Glutamatergic neuron (in vitro differentiated cells): ENCODE data around the gene COL2A1. TPM values are rescaled to one million over a fixed set of nuclear protein-coding genes. Genes with fewer than 3 reads are reported as not detected.

Source experiments
- DNase-seq: peaks from one replicate; pipeline ENCODE4 v3.0.0; 2022
- H3K27ac Mint-ChIP-seq: one replicate; pipeline ENCODE4 v1.8.0; 2020; ENCODE audit warnings: mild to moderate bottlenecking, mixed read lengths, inconsistent platforms; ENCODE audit not compliant: unreplicated experiment
- H3K27me3 Mint-ChIP-seq: one replicate; pipeline ENCODE4 v1.8.0; 2020; ENCODE audit warnings: mild to moderate bottlenecking, moderate library complexity, mixed read lengths, inconsistent platforms; ENCODE audit not compliant: unreplicated experiment
- H3K36me3 Mint-ChIP-seq: one replicate; pipeline ENCODE4 v1.8.0; 2020; ENCODE audit warnings: mild to moderate bottlenecking, mixed read lengths, inconsistent platforms; ENCODE audit not compliant: unreplicated experiment
- H3K4me1 Mint-ChIP-seq: one replicate; pipeline ENCODE4 v1.8.0; 2020; ENCODE audit warnings: mild to moderate bottlenecking, low read depth, mixed read lengths, inconsistent platforms; ENCODE audit not compliant: unreplicated experiment
- H3K4me3 Mint-ChIP-seq: one replicate; pipeline ENCODE4 v1.8.0; 2020; ENCODE audit warnings: mild to moderate bottlenecking, mixed read lengths, inconsistent platforms; ENCODE audit not compliant: unreplicated experiment
- H3K9me3 Mint-ChIP-seq: one replicate; pipeline ENCODE4 v1.8.0; 2020; ENCODE audit warnings: mild to moderate bottlenecking, moderate library complexity, mixed read lengths, inconsistent platforms; ENCODE audit not compliant: unreplicated experiment
- CTCF ChIP-seq: fragments of 200-600 bp; sonication (generic); IDR thresholded peaks from one replicate; pipeline ENCODE4 v1.5.0; 2021; ENCODE audit not compliant: partially characterized antibody, unreplicated experiment
- total RNA-seq: library from RNA; stranded (reverse); fragmentation: NEBNext Ultra II Directional; extraction: Animal tissue kit (Norgen Biotek cat#: 25700); gene quantifications from one replicate; pipeline ENCODE4 v1.2.1, GENCODE V29; 2021; ENCODE audit not compliant: unreplicated experiment

COL2A1 gene
- total RNA-seq, 1 donor from 2014 or later, result 0.34 TPM

GRCh38 chr12:47980779-47981495 is 23.3 kb downstream of the COL2A1 start:
- no peaks in the 10 kb centered on the region for H3K36me3 Mint-ChIP-seq
- DNase-seq, result no peak
- H3K4me3 Mint-ChIP-seq, result no peak overlapping the region
- no peak overlapping the region for H3K27ac Mint-ChIP-seq
- H3K9me3 Mint-ChIP-seq, result peaks cover 14% of the 10 kb centered on the region
- peaks cover 11% of the 10 kb centered on the region for H3K27me3 Mint-ChIP-seq
- H3K4me1 Mint-ChIP-seq, result no peaks in the 10 kb centered on the region
- no peak for TF ChIP-seq CTCF

- no peak for DNase-seq
- no peaks in the 10 kb centered on the region for H3K36me3 Mint-ChIP-seq
- no peaks in the 10 kb centered on the region for H3K4me1 Mint-ChIP-seq
- H3K27ac Mint-ChIP-seq, result no peak overlapping the region
- no peak overlapping the region for H3K4me3 Mint-ChIP-seq
- peaks cover 14% of the 10 kb centered on the region for H3K9me3 Mint-ChIP-seq
- no peak for TF ChIP-seq CTCF
- H3K27me3 Mint-ChIP-seq, result peaks cover 11% of the 10 kb centered on the region
Observed at GRCh38 chr12:47980197-47980596, 24.1 kb downstream of the COL2A1 start.

- no peak overlapping the region for H3K4me3 Mint-ChIP-seq
- H3K4me1 Mint-ChIP-seq, result no peaks in the 10 kb centered on the region
- H3K9me3 Mint-ChIP-seq, result peaks cover 14% of the 10 kb centered on the region
Observed at GRCh38 chr12:47979686-47980085, 24.6 kb downstream of the COL2A1 start.

GRCh38 chr12:47979166-47979565 is 25.1 kb downstream of the COL2A1 start:
- H3K4me1 Mint-ChIP-seq, result no peaks in the 10 kb centered on the region
- no peak overlapping the region for H3K4me3 Mint-ChIP-seq
- peaks cover 18% of the 10 kb centered on the region for H3K27me3 Mint-ChIP-seq
- H3K27ac Mint-ChIP-seq, result no peak overlapping the region
- H3K9me3 Mint-ChIP-seq, result peaks cover 15% of the 10 kb centered on the region
- no peaks in the 10 kb centered on the region for H3K36me3 Mint-ChIP-seq
- no peak for TF ChIP-seq CTCF
- DNase-seq, result no peak

More at GRCh38 chr12:47979686-47980085, 24.6 kb downstream of the COL2A1 start:
- TF ChIP-seq CTCF, result no peak
- Mint-ChIP-seq H3K27ac (no peak overlapping the region), H3K27me3 (peaks cover 13% of the 10 kb centered on the region), H3K36me3 (no peaks in the 10 kb centered on the region)
- DNase-seq, result no peak

GRCh38 chr12:47978598-47978873 is 25.7 kb downstream of the COL2A1 start:
- no peak for TF ChIP-seq CTCF
- Mint-ChIP-seq H3K27ac (no peak overlapping the region), H3K4me3 (no peak overlapping the region), H3K9me3 (peaks cover 13% of the 10 kb centered on the region), H3K27me3 (peaks cover 19% of the 10 kb centered on the region), H3K36me3 (no peaks in the 10 kb centered on the region), H3K4me1 (no peaks in the 10 kb centered on the region)
- DNase-seq, result no peak
